ENCODE data around the gene CFAP410.

GRCh38 chr21:44290327-44291077 is 48.7 kb downstream of the CFAP410 start:
- TF ChIP-seq POLR2A (IDR thresholded peaks at IDR 0.05) = no peak
- TF ChIP-seq, protein P1, sequence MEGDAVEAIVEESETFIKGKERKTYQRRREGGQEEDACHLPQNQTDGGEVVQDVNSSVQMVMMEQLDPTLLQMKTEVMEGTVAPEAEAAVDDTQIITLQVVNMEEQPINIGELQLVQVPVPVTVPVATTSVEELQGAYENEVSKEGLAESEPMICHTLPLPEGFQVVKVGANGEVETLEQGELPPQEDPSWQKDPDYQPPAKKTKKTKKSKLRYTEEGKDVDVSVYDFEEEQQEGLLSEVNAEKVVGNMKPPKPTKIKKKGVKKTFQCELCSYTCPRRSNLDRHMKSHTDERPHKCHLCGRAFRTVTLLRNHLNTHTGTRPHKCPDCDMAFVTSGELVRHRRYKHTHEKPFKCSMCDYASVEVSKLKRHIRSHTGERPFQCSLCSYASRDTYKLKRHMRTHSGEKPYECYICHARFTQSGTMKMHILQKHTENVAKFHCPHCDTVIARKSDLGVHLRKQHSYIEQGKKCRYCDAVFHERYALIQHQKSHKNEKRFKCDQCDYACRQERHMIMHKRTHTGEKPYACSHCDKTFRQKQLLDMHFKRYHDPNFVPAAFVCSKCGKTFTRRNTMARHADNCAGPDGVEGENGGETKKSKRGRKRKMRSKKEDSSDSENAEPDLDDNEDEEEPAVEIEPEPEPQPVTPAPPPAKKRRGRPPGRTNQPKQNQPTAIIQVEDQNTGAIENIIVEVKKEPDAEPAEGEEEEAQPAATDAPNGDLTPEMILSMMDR (IDR thresholded peaks at IDR 0.05 in 8 of 11, conservative IDR thresholded peaks at IDR 0.05 in 3 of 11) = no peak
- TF ChIP-seq POLR2AphosphoS5 (IDR thresholded peaks at IDR 0.05) = no peak

All from spleen (tissue), 7 donors.